HEK293 (cell line): ENCODE data around the gene INSIG2.

Source experiments
- CTCF ChIA-PET: fragments of 350-600 bp; formaldehyde crosslinking; extraction: SDS; loops from one replicate; lab custom pipeline; 2021; ENCODE audit warnings: antibody characterized with exemption; lab: Yijun Ruan, JAX
- POLR2A ChIA-PET: fragments of 300-600 bp; formaldehyde crosslinking; extraction: SDS; loops from one replicate; lab custom pipeline; 2020; ENCODE audit warnings: antibody characterized with exemption, inconsistent platforms; lab: Yijun Ruan, JAX
- H3K27ac ChIP-seq: fragments of 200-500 bp; sonication (Bioruptor generic); 2 replicates; pipeline ENCODE4 v1.5.1; 2014; ENCODE audit warnings: low read depth, low read length, control low read depth, inconsistent platforms; ENCODE audit errors: extremely low read depth
- H3K36me3 ChIP-seq, 2 experiments: fragments of 200-500 bp in 1 of 2; sonication (Bioruptor generic) in 1 of 2; 1 replicate in 1 of 2; 2 replicates in 1 of 2; pipeline ENCODE4 v1.5.1; 2014 to 2017; ENCODE audit warnings: inconsistent platforms in 2 of 2, low read length in 2 of 2; ENCODE audit not compliant: control insufficient read depth in 2 of 2, insufficient read depth in 1 of 2
- H3K4me1 ChIP-seq: fragments of 200-500 bp; sonication (Bioruptor generic); 2 replicates; pipeline ENCODE4 v1.5.1; 2014; ENCODE audit warnings: mild to moderate bottlenecking, low read length, inconsistent platforms; ENCODE audit not compliant: control insufficient read depth, insufficient read depth
- H3K4me3 ChIP-seq: 2 replicates; pipeline ENCODE4 v1.5.1; 2011; ENCODE audit warnings: low read depth, mild to moderate bottlenecking, control low read depth, low read length, moderate library complexity
- H3K9me3 ChIP-seq: fragments of 200-500 bp; sonication (Bioruptor generic); 2 replicates; pipeline ENCODE4 v1.5.1; 2014; ENCODE audit warnings: low read depth, low read length, inconsistent platforms; ENCODE audit not compliant: control insufficient read depth, insufficient read depth
- BCL11A ChIP-seq: fragments of 450-650 bp; formaldehyde crosslinking; IDR thresholded peaks from 2 replicates; pipeline ENCODE4 v1.5.1; 2016; ENCODE audit warnings: low read depth, missing biosample characterization, missing genetic modification characterization
- EGR2 ChIP-seq: fragments of 450-650 bp; formaldehyde crosslinking; IDR thresholded peaks from 2 replicates; pipeline ENCODE4 v1.5.1; 2016; ENCODE audit warnings: low read depth, missing biosample characterization, missing genetic modification characterization
- KLF16 ChIP-seq: fragments of 450-650 bp; formaldehyde crosslinking; IDR thresholded peaks from 2 replicates; pipeline ENCODE4 v1.5.1; 2017; ENCODE audit warnings: missing biosample characterization, missing genetic modification characterization
- KLF8 ChIP-seq: fragments of 450-650 bp; formaldehyde crosslinking; IDR thresholded peaks from 2 replicates; pipeline ENCODE4 v1.5.1; 2016; ENCODE audit warnings: missing biosample characterization, missing genetic modification characterization
- REPIN1 ChIP-seq: fragments of 450-650 bp; formaldehyde crosslinking; IDR thresholded peaks from 2 replicates; pipeline ENCODE4 v1.5.1; 2017; ENCODE audit warnings: missing biosample characterization, missing genetic modification characterization, low read depth
- SALL2 ChIP-seq: fragments of 450-650 bp; formaldehyde crosslinking; IDR thresholded peaks from 2 replicates; pipeline ENCODE4 v1.5.0; 2017; ENCODE audit warnings: missing biosample characterization, mild to moderate bottlenecking, missing genetic modification characterization, borderline replicate concordance
- ZBTB10 ChIP-seq: fragments of 450-650 bp; formaldehyde crosslinking; IDR thresholded peaks from 2 replicates; pipeline ENCODE4 v1.5.1; 2016; ENCODE audit warnings: missing biosample characterization, missing genetic modification characterization
- ZBTB11 ChIP-seq: fragments of 450-650 bp; formaldehyde crosslinking; conservative IDR thresholded peaks from 2 replicates; pipeline ENCODE4 v1.5.1; 2016; ENCODE audit warnings: low read depth, missing biosample characterization, missing genetic modification characterization
- ZBTB48 ChIP-seq: fragments of 450-650 bp; formaldehyde crosslinking; IDR thresholded peaks from 2 replicates; pipeline ENCODE4 v1.5.1; 2016; ENCODE audit warnings: missing biosample characterization, missing genetic modification characterization
- ZBTB49 ChIP-seq: fragments of 450-650 bp; formaldehyde crosslinking; IDR thresholded peaks from 2 replicates; pipeline ENCODE4 v1.5.1; 2016; ENCODE audit warnings: missing biosample characterization, missing genetic modification characterization, low read depth
- ZNF112 ChIP-seq: fragments of 450-650 bp; formaldehyde crosslinking; IDR thresholded peaks from 2 replicates; pipeline ENCODE4 v1.5.0; 2017; ENCODE audit warnings: missing biosample characterization, missing genetic modification characterization
- ZNF121 ChIP-seq: fragments of 450-650 bp; formaldehyde crosslinking; IDR thresholded peaks from 2 replicates; pipeline ENCODE4 v1.5.1; 2016; ENCODE audit warnings: missing biosample characterization, missing genetic modification characterization
- ZNF362 ChIP-seq: fragments of 450-650 bp; formaldehyde crosslinking; IDR thresholded peaks from 2 replicates; pipeline ENCODE4 v1.5.1; 2016; ENCODE audit warnings: missing biosample characterization, missing genetic modification characterization
- ZNF366 ChIP-seq: fragments of 450-650 bp; formaldehyde crosslinking; conservative IDR thresholded peaks from 2 replicates; pipeline ENCODE4 v1.5.1; 2016; ENCODE audit warnings: missing biosample characterization, missing genetic modification characterization
- ZNF426 ChIP-seq: fragments of 450-650 bp; formaldehyde crosslinking; IDR thresholded peaks from 2 replicates; pipeline ENCODE4 v1.5.1; 2017; ENCODE audit warnings: missing biosample characterization, missing genetic modification characterization, mild to moderate bottlenecking, inconsistent platforms, moderate library complexity
- ZNF560 ChIP-seq: fragments of 450-650 bp; formaldehyde crosslinking; IDR thresholded peaks from 2 replicates; pipeline ENCODE4 v1.5.1; 2017; ENCODE audit warnings: missing biosample characterization, missing genetic modification characterization, borderline replicate concordance
- ZNF571 ChIP-seq: fragments of 450-650 bp; formaldehyde crosslinking; IDR thresholded peaks from 2 replicates; pipeline ENCODE4 v1.5.0; 2017; ENCODE audit warnings: missing biosample characterization, missing genetic modification characterization
- ZNF621 ChIP-seq: fragments of 450-650 bp; formaldehyde crosslinking; IDR thresholded peaks from 2 replicates; pipeline ENCODE4 v1.5.1; 2017; ENCODE audit warnings: missing biosample characterization, missing genetic modification characterization
- ZNF623 ChIP-seq: fragments of 450-650 bp; formaldehyde crosslinking; IDR thresholded peaks from 2 replicates; pipeline ENCODE4 v1.5.1; 2016; ENCODE audit warnings: missing biosample characterization, missing genetic modification characterization
- ZNF654 ChIP-seq: fragments of 450-650 bp; formaldehyde crosslinking; IDR thresholded peaks from 2 replicates; pipeline ENCODE4 v1.5.1; 2016; ENCODE audit warnings: low read depth, missing biosample characterization, missing genetic modification characterization
- ZNF664 ChIP-seq: fragments of 450-650 bp; formaldehyde crosslinking; IDR thresholded peaks from 2 replicates; pipeline ENCODE4 v1.5.1; 2016; ENCODE audit warnings: missing biosample characterization, missing genetic modification characterization
- ZNF701 ChIP-seq: fragments of 450-650 bp; formaldehyde crosslinking; IDR thresholded peaks from 2 replicates; pipeline ENCODE4 v1.5.1; 2016; ENCODE audit warnings: missing biosample characterization, missing genetic modification characterization
- ZNF776 ChIP-seq: fragments of 450-650 bp; formaldehyde crosslinking; IDR thresholded peaks from 2 replicates; pipeline ENCODE4 v1.5.0; 2017; ENCODE audit warnings: missing biosample characterization, missing genetic modification characterization, borderline replicate concordance
- ZNF791 ChIP-seq: fragments of 450-650 bp; formaldehyde crosslinking; IDR thresholded peaks from 2 replicates; pipeline ENCODE4 v1.5.1; 2016; ENCODE audit warnings: missing biosample characterization, missing genetic modification characterization

INSIG2 gene

GRCh38 chr2:118050386-118050785 is 37.9 kb upstream of the INSIG2 start (continued):
- TF ChIP-seq ZNF623 (tag by site-specific recombination) = no peak
- TF ChIP-seq ZNF654 = no peak
- TF ChIP-seq ZBTB48 (tag by site-specific recombination) = no peak
- 0 out of 2 replicates have a peak, but pooled peaks have one; percentile 42 for TF ChIP-seq KLF16 (tag by site-specific recombination)

GRCh38 chr2:118050974-118051373 is 37.3 kb upstream of the INSIG2 start:
- POLR2A ChIA-PET = interaction anchor here (0.8 to 1.0 kb wide), 2 partner anchors 10 to 11 kb away, joined by 3 read pairs; no protein-coding TSS in a partner anchor
- CTCF ChIA-PET = interaction anchor here (0.6 to 1.8 kb wide), 13 partner anchors 10 to 1700 kb away, joined by 3 to 10 read pairs (median 3); no protein-coding TSS in a partner anchor

More at GRCh38 chr2:118050974-118051373, 37.3 kb upstream of the INSIG2 start:
- no peaks in the 10 kb centered on the region for H3K36me3 ChIP-seq
- no peak overlapping the region for H3K4me3 ChIP-seq
- TF ChIP-seq ZBTB11 (tag by site-specific recombination) (no peak), KLF8 (tag by site-specific recombination) (no peak), ZNF112 (tag by site-specific recombination) (no peak), ZNF701 (no peak), BCL11A (tag by site-specific recombination) (no peak), ZBTB49 (tag by site-specific recombination) (no peak), ZNF366 (no peak), ZBTB10 (no peak), ZNF560 (no peak), REPIN1 (tag by site-specific recombination) (no peak), ZNF664 (tag by site-specific recombination) (no peak), ZNF621 (tag by site-specific recombination) (no peak), ZNF362 (tag by site-specific recombination) (no peak), ZNF776 (no peak), ZNF426 (tag by site-specific recombination) (no peak), SALL2 (tag by site-specific recombination) (no peak), EGR2 (tag by site-specific recombination) (no peak), ZNF791 (no peak), ZNF571 (no peak), ZNF121 (no peak)
- no peaks in the 10 kb centered on the region for H3K9me3 ChIP-seq
- no peak overlapping the region for H3K27ac ChIP-seq
- H3K4me1 ChIP-seq = peaks cover 25% of the 10 kb centered on the region
